HepG2 (cell line): ENCODE data around the gene CDK5R1. TPM values are rescaled to one million over a fixed set of nuclear protein-coding genes. Genes with fewer than 3 reads are reported as not detected.
A peak's percentile ranks its signal among the peaks of the same experiment; 100 is the strongest.

Experiments
- AHDC1 ChIP-seq: sonication (generic); formaldehyde crosslinking; IDR thresholded peaks from 2 replicates; pipeline ENCODE4 v1.5.1; 2020; ENCODE audit warnings: mild to moderate bottlenecking, missing genetic modification reagents, borderline replicate concordance
- ARNT2 ChIP-seq: sonication (generic); formaldehyde crosslinking; IDR thresholded peaks from 2 replicates; pipeline ENCODE4 v1.8.0; 2022; ENCODE audit warnings: mild to moderate bottlenecking, low read depth, missing genetic modification reagents, moderate library complexity
- CCDC6 ChIP-seq: sonication (generic); formaldehyde crosslinking; IDR thresholded peaks from 2 replicates; pipeline ENCODE4 v1.8.1; 2022; ENCODE audit warnings: mild to moderate bottlenecking, missing genetic modification reagents, moderate library complexity
- CREBL2 ChIP-seq: sonication (generic); formaldehyde crosslinking; IDR thresholded peaks from 2 replicates; pipeline ENCODE4 v1.8.1; 2023; ENCODE audit warnings: missing genetic modification reagents, mild to moderate bottlenecking, borderline replicate concordance
- DNMT1 ChIP-seq: sonication (generic); formaldehyde crosslinking; IDR thresholded peaks from 2 replicates; pipeline ENCODE4 v1.5.1; 2020; ENCODE audit warnings: mild to moderate bottlenecking, missing genetic modification reagents
- FOXO4 ChIP-seq: sonication (generic); formaldehyde crosslinking; conservative IDR thresholded peaks from 2 replicates; pipeline ENCODE4 v1.8.1; 2023; ENCODE audit warnings: missing genetic modification reagents
- KAT7 ChIP-seq: IDR thresholded peaks from 2 replicates; pipeline ENCODE4 v1.6.1; 2018; ENCODE audit warnings: borderline replicate concordance, missing compliant biosample characterization
- PHF21A ChIP-seq: sonication (generic); formaldehyde crosslinking; IDR thresholded peaks from 2 replicates; pipeline ENCODE4 v1.5.0; 2020; ENCODE audit warnings: mild to moderate bottlenecking, missing genetic modification reagents
- RERE ChIP-seq: IDR thresholded peaks from 2 replicates; pipeline ENCODE4 v1.6.1; 2016; ENCODE audit warnings: low read depth, missing genetic modification reagents, missing compliant biosample characterization
- SAFB2 ChIP-seq: sonication (generic); formaldehyde crosslinking; IDR thresholded peaks from 2 replicates; pipeline ENCODE4 v1.5.1; 2020; ENCODE audit warnings: missing genetic modification reagents, low read depth, mild to moderate bottlenecking, borderline replicate concordance
- ZFP36L1 ChIP-seq: sonication (generic); formaldehyde crosslinking; IDR thresholded peaks from 2 replicates; pipeline ENCODE4 v1.8.0; 2022; ENCODE audit warnings: mild to moderate bottlenecking, missing genetic modification reagents, moderate library complexity
- ZNF10 ChIP-seq: sonication (generic); formaldehyde crosslinking; IDR thresholded peaks from 2 replicates; pipeline ENCODE4 v1.4.0; 2020; ENCODE audit warnings: mild to moderate bottlenecking, low read depth, missing genetic modification reagents, borderline replicate concordance
- ZNF138 ChIP-seq: sonication (generic); formaldehyde crosslinking; IDR thresholded peaks from 2 replicates; pipeline ENCODE4 v1.5.0; 2020; ENCODE audit warnings: mild to moderate bottlenecking, low read depth, missing genetic modification reagents
- ZNF704 ChIP-seq: sonication (generic); formaldehyde crosslinking; IDR thresholded peaks from 2 replicates; pipeline ENCODE4 v1.8.1; 2023; ENCODE audit warnings: mild to moderate bottlenecking, inconsistent platforms, moderate library complexity, missing genetic modification reagents, borderline replicate concordance
- polyA plus RNA-seq, 8 experiments: library from polyadenylated mRNA; depleted of rRNA in 3 of 8; stranded (reverse) in 7 of 8; unstranded in 1 of 8; fragments of >200 nt; fragmentation: Illumina TruSeq in 4 of 8; extraction: Trizol in 4 of 8; gene quantifications; 2 replicates each; pipeline versions ENCODE4 v1.2.1 to v1.2.3, GENCODE V29; 2011 to 2016; ENCODE audit warnings: low read depth in 4 of 8, missing spikeins in 1 of 8, mixed read lengths in 1 of 8; ENCODE audit not compliant: insufficient read depth in 1 of 8
- total RNA-seq, 5 experiments: library from RNA; depleted of rRNA; stranded (reverse); fragments of >200 nt; fragmentation: Illumina TruSeq; extraction: Trizol; gene quantifications; 2 replicates each; pipeline ENCODE4 v1.2.3, GENCODE V29; 2016; ENCODE audit warnings: low read depth in 1 of 5

CDK5R1 gene
- total and polyA plus RNA-seq, 2 of the 13 experiments (the other 11 are each of a cell fraction or from before 2014, with no cell fraction given): 1.1 to 3.9 TPM

GRCh38 chr17:32487473-32488176 lies 832 bp downstream of the CDK5R1 start (continued):
- TF ChIP-seq PHF21A (CRISPR knock-in tag) (no peak), ZNF10 (CRISPR knock-in tag) (no peak), DNMT1 (CRISPR knock-in tag) (no peak), CCDC6 (CRISPR knock-in tag) (no peak), ARNT2 (no peak), CREBL2 (CRISPR knock-in tag) (no peak), RERE (CRISPR knock-in tag) (no peak), FOXO4 (CRISPR knock-in tag) (no peak), SAFB2 (CRISPR knock-in tag) (0 out of 2 replicates have a peak, but pooled peaks have one; percentile 14), ZNF138 (no peak), KAT7 (0 out of 2 replicates have a peak, but pooled peaks have one; percentile 37), ZFP36L1 (CRISPR knock-in tag) (no peak), AHDC1 (CRISPR knock-in tag) (no peak), ZNF704 (CRISPR knock-in tag) (no peak)
